NT2/D1 (cell line): ENCODE results near the gene ALKBH1.

ENCODE experiments used
- DNase-seq: peaks from one replicate; pipeline ENCODE4 v3.0.0-alpha.2; 2011; ENCODE audit warnings: low read depth, low spot score
- H3K27me3 ChIP-seq: 2 replicates; pipeline ENCODE4 v1.6.0; 2011; ENCODE audit warnings: mild to moderate bottlenecking; ENCODE audit not compliant: insufficient read length, insufficient read depth
- H3K36me3 ChIP-seq: 2 replicates; pipeline ENCODE4 v1.6.1; 2011; ENCODE audit warnings: mild to moderate bottlenecking, low read length, mixed read lengths; ENCODE audit not compliant: insufficient read depth, insufficient read length
- H3K4me1 ChIP-seq: 2 replicates; pipeline ENCODE4 v1.5.1; 2011; ENCODE audit not compliant: insufficient read depth, insufficient read length
- H3K4me3 ChIP-seq: 2 replicates; pipeline ENCODE4 v1.5.1; 2011; ENCODE audit warnings: low read depth; ENCODE audit not compliant: insufficient read length
- H3K9ac ChIP-seq: 2 replicates; pipeline ENCODE4 v1.6.0; 2011; ENCODE audit warnings: low read depth; ENCODE audit not compliant: insufficient read length
- H3K9me3 ChIP-seq: 2 replicates; pipeline ENCODE4 v1.5.1; 2011; ENCODE audit warnings: mild to moderate bottlenecking, low read length; ENCODE audit not compliant: insufficient read depth
- SUZ12 ChIP-seq: IDR thresholded peaks from 2 replicates; pipeline ENCODE4 v1.6.1; 2011; ENCODE audit not compliant: insufficient read length, insufficient read depth; ENCODE audit errors: extremely low read depth
- YY1 ChIP-seq: IDR thresholded peaks from 2 replicates; pipeline ENCODE4 v1.6.1; 2011; ENCODE audit not compliant: insufficient read length, insufficient read depth
- ZNF274 ChIP-seq: IDR thresholded peaks from 2 replicates; pipeline ENCODE4 v1.6.1; 2011; ENCODE audit warnings: mild to moderate bottlenecking, low read depth, low read length

ALKBH1 gene

GRCh38 chr14:77738559-77739250, 30.9 kb upstream of the ALKBH1 start:
- DNase-seq, result no peak

GRCh38 chr14:77730976-77731497, 23.2 kb upstream of the ALKBH1 start:
- Histone ChIP-seq H3K27me3 (no peaks in the 10 kb centered on the region), H3K9me3 (no peaks in the 10 kb centered on the region), H3K4me3 (no peak overlapping the region), H3K4me1 (no peaks in the 10 kb centered on the region), H3K36me3 (peaks cover 82% of the 10 kb centered on the region), H3K9ac (no peak overlapping the region)
- TF ChIP-seq YY1, result no peak
- TF ChIP-seq ZNF274, result no peak
- TF ChIP-seq SUZ12, result no peak
- no peak for DNase-seq

More at GRCh38 chr14:77738559-77739250, 30.9 kb upstream of the ALKBH1 start:
- Histone ChIP-seq H3K36me3 (peaks cover 61% of the 10 kb centered on the region), H3K27me3 (no peaks in the 10 kb centered on the region), H3K9ac (no peak overlapping the region), H3K4me1 (no peaks in the 10 kb centered on the region), H3K4me3 (no peak overlapping the region), H3K9me3 (no peaks in the 10 kb centered on the region)
- TF ChIP-seq YY1 (no peak), ZNF274 (no peak), SUZ12 (no peak)

- no peaks in the 10 kb centered on the region for H3K27me3 ChIP-seq
- no peaks in the 10 kb centered on the region for H3K9me3 ChIP-seq
- H3K9ac ChIP-seq, result no peak overlapping the region
- H3K4me1 ChIP-seq, result no peaks in the 10 kb centered on the region
- H3K4me3 ChIP-seq, result no peak overlapping the region
- H3K36me3 ChIP-seq, result peaks cover 64% of the 10 kb centered on the region
- TF ChIP-seq ZNF274 (no peak), YY1 (no peak), SUZ12 (no peak)
- no peak for DNase-seq
Measured at GRCh38 chr14:77722301-77722700, 14.5 kb upstream of the ALKBH1 start.

GRCh38 chr14:77721437-77721836, 13.6 kb upstream of the ALKBH1 start:
- H3K4me3 ChIP-seq, result no peak overlapping the region

GRCh38 chr14:77717608-77718305, 9.9 kb upstream of the ALKBH1 start:
- H3K4me3 ChIP-seq, result no peak overlapping the region
- no peak overlapping the region for H3K9ac ChIP-seq
- H3K4me1 ChIP-seq, result no peaks in the 10 kb centered on the region
- TF ChIP-seq ZNF274 (no peak), YY1 (no peak), SUZ12 (no peak)
- H3K9me3 ChIP-seq, result no peaks in the 10 kb centered on the region
- H3K27me3 ChIP-seq, result no peaks in the 10 kb centered on the region
- no peak for DNase-seq
- H3K36me3 ChIP-seq, result peaks cover 66% of the 10 kb centered on the region

More at GRCh38 chr14:77721437-77721836, 13.6 kb upstream of the ALKBH1 start:
- Histone ChIP-seq H3K4me1 (no peaks in the 10 kb centered on the region), H3K27me3 (no peaks in the 10 kb centered on the region), H3K9me3 (no peaks in the 10 kb centered on the region), H3K36me3 (peaks cover 66% of the 10 kb centered on the region), H3K9ac (no peak overlapping the region)
- TF ChIP-seq SUZ12 (no peak), ZNF274 (no peak), YY1 (no peak)
- DNase-seq, result no peak

- no peaks in the 10 kb centered on the region for H3K27me3 ChIP-seq
- H3K36me3 ChIP-seq, result peaks cover 77% of the 10 kb centered on the region
- H3K4me3 ChIP-seq, result no peak overlapping the region
- no peaks in the 10 kb centered on the region for H3K9me3 ChIP-seq
- H3K9ac ChIP-seq, result no peak overlapping the region
- DNase-seq, result no peak
- H3K4me1 ChIP-seq, result no peaks in the 10 kb centered on the region
- no peak for TF ChIP-seq YY1
- no peak for TF ChIP-seq ZNF274
- no peak for TF ChIP-seq SUZ12
Measured at GRCh38 chr14:77714926-77715325, 7.1 kb upstream of the ALKBH1 start.

GRCh38 chr14:77710364-77710763, 2.5 kb upstream of the ALKBH1 start:
- TF ChIP-seq SUZ12, result no peak
- no peak for TF ChIP-seq ZNF274
- TF ChIP-seq YY1, result no peak
- peaks cover 52% of the 10 kb centered on the region for H3K36me3 ChIP-seq
- H3K27me3 ChIP-seq, result no peaks in the 10 kb centered on the region
- no peaks in the 10 kb centered on the region for H3K9me3 ChIP-seq
- DNase-seq, result no peak
- H3K4me3 ChIP-seq, result no peak overlapping the region
- H3K4me1 ChIP-seq, result no peaks in the 10 kb centered on the region
- H3K9ac ChIP-seq, result no peak overlapping the region
